Vagina (tissue), 2 donors: ENCODE measurements around the gene CYP3A4.
"Not testable (repeated sequence)": the region's sequence is repeated elsewhere in the genome, so short reads cannot be mapped to it uniquely, and the experiment has no call there.

ENCODE experiments used
- POLR2AphosphoS5 ChIP-seq, 2 donors: sonication (generic); formaldehyde crosslinking; IDR thresholded peaks; one replicate each; pipeline ENCODE4 v1.9.0; 2017; ENCODE audit warnings: antibody characterized with exemption in 2 of 2, mild to moderate bottlenecking in 2 of 2, low read depth in 1 of 2; ENCODE audit not compliant: insufficient read depth in 1 of 2
- TF ChIP-seq, protein P1 (sequence below), 3 experiments: fragments of 450-650 bp in 2 of 3; fragments of 200-600 bp in 1 of 3; sonication (generic) in 1 of 3; IDR thresholded peaks; one replicate each; pipeline ENCODE4 v1.5.1; 2017 to 2019; ENCODE audit warnings: antibody characterized with exemption in 3 of 3, mild to moderate bottlenecking in 2 of 3, moderate library complexity in 2 of 3

DNA sequence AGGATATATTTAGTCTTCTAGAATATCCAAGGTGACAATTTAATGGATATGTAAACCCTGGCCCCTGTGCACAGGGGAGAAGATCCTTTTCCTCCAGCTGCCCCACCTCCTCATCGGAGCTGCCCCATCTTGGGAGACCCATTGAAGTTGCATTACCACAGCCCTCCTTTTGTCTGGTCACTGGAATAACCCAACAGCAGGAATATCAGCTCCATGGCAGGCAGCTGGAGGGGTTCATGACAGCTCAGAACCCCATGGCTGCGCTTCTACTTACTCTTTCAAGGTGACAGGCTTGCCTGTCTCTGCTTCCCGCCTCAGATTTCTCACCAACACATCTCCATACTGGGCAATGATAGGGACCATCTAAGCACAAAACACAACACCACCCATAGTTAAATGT is 14.5 kb downstream of the CYP3A4 start:
- TF ChIP-seq, protein P1, sequence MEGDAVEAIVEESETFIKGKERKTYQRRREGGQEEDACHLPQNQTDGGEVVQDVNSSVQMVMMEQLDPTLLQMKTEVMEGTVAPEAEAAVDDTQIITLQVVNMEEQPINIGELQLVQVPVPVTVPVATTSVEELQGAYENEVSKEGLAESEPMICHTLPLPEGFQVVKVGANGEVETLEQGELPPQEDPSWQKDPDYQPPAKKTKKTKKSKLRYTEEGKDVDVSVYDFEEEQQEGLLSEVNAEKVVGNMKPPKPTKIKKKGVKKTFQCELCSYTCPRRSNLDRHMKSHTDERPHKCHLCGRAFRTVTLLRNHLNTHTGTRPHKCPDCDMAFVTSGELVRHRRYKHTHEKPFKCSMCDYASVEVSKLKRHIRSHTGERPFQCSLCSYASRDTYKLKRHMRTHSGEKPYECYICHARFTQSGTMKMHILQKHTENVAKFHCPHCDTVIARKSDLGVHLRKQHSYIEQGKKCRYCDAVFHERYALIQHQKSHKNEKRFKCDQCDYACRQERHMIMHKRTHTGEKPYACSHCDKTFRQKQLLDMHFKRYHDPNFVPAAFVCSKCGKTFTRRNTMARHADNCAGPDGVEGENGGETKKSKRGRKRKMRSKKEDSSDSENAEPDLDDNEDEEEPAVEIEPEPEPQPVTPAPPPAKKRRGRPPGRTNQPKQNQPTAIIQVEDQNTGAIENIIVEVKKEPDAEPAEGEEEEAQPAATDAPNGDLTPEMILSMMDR (IDR thresholded peaks at IDR 0.05), result not testable (repeated sequence)
- not testable (repeated sequence) for TF ChIP-seq POLR2AphosphoS5 (IDR thresholded peaks at IDR 0.05; ENCODE audit: insufficient read depth in 1 of 2, low read depth in 1 of 2)
